Activated T-cell treated with anti-CD3 and anti-CD28 coated beads, Interleukin-2, amount 50 U/mL, for 24 hours (primary cell): ENCODE data around the gene DOCK6.
A peak's percentile ranks its signal among the peaks of the same experiment; 100 is the strongest.

Source experiments
- DNase-seq: peaks from one replicate; pipeline ENCODE4 v3.0.0-alpha.2; 2020
- H3K27ac Mint-ChIP-seq: 2 replicates; pipeline ENCODE4 v1.8.0; 2020; ENCODE audit warnings: mild to moderate bottlenecking, mixed read lengths
- H3K27me3 Mint-ChIP-seq: 2 replicates; pipeline ENCODE4 v1.8.0; 2020; ENCODE audit warnings: mixed read lengths
- H3K36me3 Mint-ChIP-seq: 2 replicates; pipeline ENCODE4 v1.8.0; 2020; ENCODE audit warnings: low read depth, mixed read lengths
- H3K4me1 Mint-ChIP-seq: 2 replicates; pipeline ENCODE4 v1.8.0; 2020; ENCODE audit warnings: low read depth, mixed read lengths
- H3K4me3 Mint-ChIP-seq: 2 replicates; pipeline ENCODE4 v1.8.0; 2020; ENCODE audit warnings: mild to moderate bottlenecking, moderate library complexity, mixed read lengths
- H3K9me3 Mint-ChIP-seq: 2 replicates; pipeline ENCODE4 v1.8.0; 2020; ENCODE audit warnings: mixed read lengths

The DOCK6 gene

DNA sequence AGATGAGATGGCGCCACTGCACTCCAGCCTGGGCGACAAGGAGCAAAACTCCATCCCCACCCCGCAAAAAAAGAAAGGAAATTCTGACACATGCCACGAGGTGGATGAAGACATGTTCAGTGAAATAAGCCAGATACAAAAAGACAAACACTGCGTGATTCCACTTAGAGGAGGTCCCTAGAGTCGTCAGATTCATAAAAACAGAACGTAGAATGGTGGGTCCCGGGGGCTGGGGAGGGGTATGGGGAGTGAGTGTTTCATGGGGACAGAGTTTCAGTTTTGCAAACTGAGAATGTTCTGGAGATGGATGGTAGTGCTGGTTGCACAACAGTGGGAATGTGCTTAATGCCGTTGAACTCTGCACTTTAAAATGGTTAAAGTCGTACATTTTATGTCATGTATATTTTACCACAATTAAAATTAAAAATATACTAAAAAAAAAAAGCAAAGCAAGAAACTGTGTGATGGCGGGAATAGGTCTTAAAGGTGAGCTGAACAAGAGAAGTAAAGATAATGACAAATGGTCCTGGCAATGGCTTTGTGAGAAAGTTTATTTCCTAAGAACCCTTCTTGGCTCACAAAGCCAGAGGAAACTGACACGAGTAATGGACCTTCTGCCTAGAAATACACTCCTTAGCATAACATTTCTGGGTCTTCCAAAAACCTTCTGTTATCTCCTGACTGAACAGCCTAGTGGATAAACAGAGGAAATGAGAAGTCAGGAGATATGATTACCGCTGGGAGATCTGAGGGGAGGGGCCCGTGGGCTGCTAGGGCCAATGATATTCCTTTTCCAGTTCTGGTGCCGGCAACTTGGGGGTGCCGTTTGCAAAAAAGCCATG lies 102.5 kb downstream of the DOCK6 start:
- Mint-ChIP-seq H3K27me3 (no peaks in the 10 kb centered on the region), H3K4me3 (no peak overlapping the region), H3K36me3 (peaks cover 4% of the 10 kb centered on the region), H3K27ac (no peak overlapping the region), H3K4me1 (peaks cover 5% of the 10 kb centered on the region), H3K9me3 (peaks cover 3% of the 10 kb centered on the region)
- DNase-seq: no peak

DNA sequence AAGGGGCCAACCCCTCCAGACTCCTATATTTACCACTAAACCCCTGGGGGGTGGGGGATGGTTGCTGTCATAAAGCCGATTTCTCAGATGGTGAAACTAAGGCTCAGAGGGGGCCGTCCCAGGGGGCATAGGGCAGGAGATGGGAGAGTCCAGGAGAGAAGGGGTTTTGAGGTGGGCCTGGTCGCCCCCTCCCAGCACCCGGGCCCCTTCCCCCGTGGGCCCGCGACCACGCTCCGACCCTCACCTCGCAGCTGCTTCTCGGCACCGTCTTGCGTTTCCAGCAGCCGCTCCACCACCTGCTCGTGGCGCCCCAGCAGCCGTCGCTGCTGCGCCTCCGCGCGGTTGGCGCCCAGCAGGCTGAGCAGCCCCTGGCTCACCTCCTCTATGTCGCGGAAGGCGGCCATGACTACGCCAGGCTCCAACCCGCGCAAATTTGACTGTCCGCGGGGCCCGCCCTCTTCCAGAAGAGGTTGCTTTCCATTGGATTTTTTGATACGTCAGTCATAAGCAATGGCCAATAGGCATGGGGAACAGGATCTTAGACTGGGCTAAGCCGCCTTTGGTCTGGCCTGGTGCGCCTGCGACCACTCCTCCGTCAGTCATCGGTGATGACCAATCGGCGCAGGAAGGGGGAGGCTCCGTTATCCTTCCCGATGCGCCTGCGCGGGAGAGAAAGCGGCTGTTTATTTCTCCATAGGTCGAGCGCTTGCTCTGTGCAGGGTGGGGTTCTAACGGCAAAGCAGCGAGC lies 106.8 kb downstream of the DOCK6 start, which contains the start of gene SPC24:
Gene SPC24 (minus strand): TSS at position 410 of the 748 bp plus-strand sequence. CDS start 6 bp downstream, at position 404.
- Mint-ChIP-seq H3K4me1 (peaks cover 11% of the 10 kb centered on the region), H3K27ac (peak within 1 kb of the TSS; percentile 90), H3K9me3 (peaks cover 3% of the 10 kb centered on the region), H3K36me3 (peaks cover 26% of the 10 kb centered on the region), H3K4me3 (peak within 1 kb of the TSS; percentile 82), H3K27me3 (no peaks in the 10 kb centered on the region)
- peak; percentile 92 for DNase-seq

DNA sequence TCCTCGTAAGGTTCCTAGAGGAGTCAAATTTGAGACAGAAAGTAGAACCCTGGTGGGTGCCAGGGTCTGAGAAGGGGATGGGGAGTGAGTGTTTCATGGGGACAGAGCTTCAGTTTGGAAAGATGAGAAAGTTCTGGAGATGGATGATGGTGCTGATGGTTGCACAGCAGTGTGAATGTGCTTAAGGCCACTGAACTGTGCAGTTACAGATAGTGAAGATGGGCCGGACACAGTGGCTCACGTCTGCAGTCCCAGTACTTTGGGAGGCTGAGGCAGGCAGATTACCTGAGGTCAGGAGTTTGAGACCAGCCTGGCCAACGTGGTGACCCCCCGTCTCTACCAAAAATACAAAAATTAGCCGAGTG lies 107.7 kb downstream of the DOCK6 start:
- H3K9me3 Mint-ChIP-seq: no peaks in the 10 kb centered on the region
- H3K36me3 Mint-ChIP-seq: peaks cover 26% of the 10 kb centered on the region
- H3K4me3 Mint-ChIP-seq: peak overlapping the region; percentile 82
- H3K27ac Mint-ChIP-seq: peak overlapping the region; percentile 78
- no peaks in the 10 kb centered on the region for H3K27me3 Mint-ChIP-seq
- DNase-seq: no peak
- peaks cover 11% of the 10 kb centered on the region for H3K4me1 Mint-ChIP-seq

DNA sequence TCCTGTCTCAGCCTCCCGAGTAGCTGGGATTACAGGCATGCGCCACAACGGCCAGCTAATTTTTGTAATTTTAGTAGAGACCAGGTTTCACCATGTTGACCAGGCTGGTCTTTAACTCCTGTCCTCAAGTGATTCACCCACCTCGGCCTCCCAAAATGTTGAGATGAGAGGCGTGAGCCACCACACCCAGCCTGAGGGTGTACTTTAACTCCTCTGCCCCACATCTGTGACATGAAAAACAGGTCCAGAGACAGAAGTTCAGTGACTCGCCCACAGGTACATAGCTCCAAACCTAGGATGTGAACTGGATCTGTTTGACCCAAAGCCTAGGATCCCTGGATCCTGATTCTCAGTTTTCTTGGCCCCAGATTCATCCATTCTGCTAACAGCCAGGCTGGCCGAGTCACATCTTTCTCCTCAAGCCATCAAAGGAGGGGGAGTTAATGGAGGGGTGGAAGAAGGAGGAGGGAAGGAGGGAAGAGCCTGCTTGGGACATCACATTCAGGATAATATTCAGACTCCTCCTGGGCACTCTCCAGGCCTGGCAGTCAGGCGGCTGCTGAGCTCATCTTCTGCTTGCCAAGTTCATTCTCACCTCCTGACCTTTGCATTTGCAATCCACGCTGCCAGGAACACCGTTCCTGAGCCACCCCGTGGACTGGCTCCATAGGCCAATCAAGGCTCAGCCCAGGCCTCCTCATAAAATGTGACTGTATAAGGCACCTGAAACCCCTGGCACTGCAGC lies 109.8 kb downstream of the DOCK6 start:
- Mint-ChIP-seq H3K4me1 (peaks cover 11% of the 10 kb centered on the region), H3K27ac (no peak overlapping the region), H3K36me3 (peaks cover 44% of the 10 kb centered on the region), H3K4me3 (no peak overlapping the region), H3K9me3 (no peaks in the 10 kb centered on the region), H3K27me3 (no peaks in the 10 kb centered on the region)
- DNase-seq: no peak

DNA sequence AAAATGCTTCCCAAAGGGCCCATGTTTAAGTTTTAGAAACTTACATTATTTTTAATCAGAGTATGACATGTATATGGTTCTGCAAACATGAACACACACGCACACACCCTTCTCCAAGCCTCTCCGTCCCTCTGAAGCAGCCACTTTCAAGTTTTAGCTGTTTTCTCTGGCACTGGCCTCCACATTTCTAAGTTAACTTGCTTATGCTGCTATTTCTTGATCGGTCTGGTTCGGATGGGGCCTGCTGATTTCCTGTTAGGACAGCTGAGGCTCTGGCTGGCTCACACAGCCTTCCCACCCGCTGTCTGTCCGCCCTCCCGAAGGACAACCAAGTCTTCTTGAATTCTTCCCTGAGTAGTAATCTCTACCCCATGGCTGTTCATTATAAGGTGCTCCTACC lies 111.1 kb downstream of the DOCK6 start:
- H3K36me3 Mint-ChIP-seq: peaks cover 57% of the 10 kb centered on the region
- H3K27ac Mint-ChIP-seq: no peak overlapping the region
- no peak for DNase-seq
- peaks cover 10% of the 10 kb centered on the region for H3K4me1 Mint-ChIP-seq
- no peak overlapping the region for H3K4me3 Mint-ChIP-seq
- no peaks in the 10 kb centered on the region for H3K9me3 Mint-ChIP-seq
- no peaks in the 10 kb centered on the region for H3K27me3 Mint-ChIP-seq
